HAP-1 (cell line): ENCODE measurements around the gene SOWAHA.

Source experiments
- DNase-seq, 2 experiments: peaks; one replicate each; pipeline ENCODE4 v3.0.0-alpha.2; 2016 to 2020; ENCODE audit warnings: low spot score in 2 of 2
- H3K27me3 ChIP-seq: fragments of 250-450 bp; sonication (Bioruptor Pico); 2 replicates; pipeline ENCODE4 v1.5.1; 2020; ENCODE audit warnings: low read depth, mild to moderate bottlenecking, moderate library complexity
- H3K36me3 ChIP-seq: fragments of 250-450 bp; sonication (Bioruptor Pico); replicated peaks from 2 replicates; pipeline ENCODE4 v1.5.1; 2020; ENCODE audit warnings: mild to moderate bottlenecking
- H3K4me1 ChIP-seq: fragments of 250-450 bp; sonication (Bioruptor Pico); 2 replicates; pipeline ENCODE4 v1.5.1; 2020; ENCODE audit warnings: mild to moderate bottlenecking
- H3K4me3 ChIP-seq: fragments of 250-450 bp; sonication (Bioruptor Pico); 2 replicates; pipeline ENCODE4 v1.5.1; 2020; ENCODE audit warnings: mild to moderate bottlenecking, moderate library complexity
- H3K9me3 ChIP-seq: fragments of 250-450 bp; sonication (Bioruptor Pico); 2 replicates; pipeline ENCODE4 v1.5.1; 2020; ENCODE audit warnings: mild to moderate bottlenecking, moderate library complexity
- in situ Hi-C: fragments of 300-500 bp; cut with MboI; formaldehyde crosslinking; loops from 3 replicates; pipeline ENCODE4 v1.14.3; 2020; ENCODE audit warnings: low sequenced_read_pairs, inconsistent platforms, mixed read lengths

SOWAHA gene

DNA sequence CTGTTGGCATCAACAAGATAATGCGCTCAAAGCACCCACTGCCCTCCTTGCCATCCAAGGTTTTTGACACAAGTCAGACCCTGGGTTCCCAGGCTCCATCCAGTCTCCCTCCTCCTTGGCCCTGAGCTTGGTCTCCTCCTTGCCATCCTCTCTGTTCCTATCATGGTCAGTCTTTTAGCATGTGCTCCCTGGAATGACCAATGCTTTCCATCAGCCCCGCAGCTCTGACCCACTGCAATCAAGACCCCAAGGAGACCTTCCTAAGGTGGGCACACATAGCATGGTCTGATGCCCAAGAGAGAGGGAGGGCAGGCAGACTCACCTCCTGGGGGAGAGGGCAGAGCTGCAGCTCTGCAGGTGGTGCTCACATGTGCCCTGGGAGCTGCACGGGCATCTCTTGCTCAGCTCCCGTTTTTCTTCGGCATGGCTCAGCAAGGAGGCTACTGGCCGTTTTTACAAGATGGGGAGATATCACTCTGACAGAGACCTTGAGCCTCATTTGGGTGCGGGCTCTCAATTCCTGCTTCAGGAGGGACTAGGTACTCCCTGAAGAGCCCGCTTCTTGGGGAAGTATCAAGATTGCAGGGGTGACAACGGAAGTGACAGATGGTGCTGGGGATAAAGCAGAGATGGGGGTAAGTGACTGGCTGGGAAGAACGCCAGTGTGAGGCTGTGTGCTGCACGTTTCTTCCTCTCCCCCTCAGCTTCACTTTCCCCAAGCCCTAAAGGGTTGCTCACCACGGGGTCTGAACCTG lies 39.3 kb upstream of the SOWAHA start:
- no peaks in the 10 kb centered on the region for H3K36me3 ChIP-seq
- peaks cover 6% of the 10 kb centered on the region for H3K4me1 ChIP-seq
- in situ Hi-C loops = no loop called here
- DNase-seq = no peak
- H3K9me3 ChIP-seq = no peaks in the 10 kb centered on the region
- H3K4me3 ChIP-seq = no peak overlapping the region
- no peaks in the 10 kb centered on the region for H3K27me3 ChIP-seq

DNA sequence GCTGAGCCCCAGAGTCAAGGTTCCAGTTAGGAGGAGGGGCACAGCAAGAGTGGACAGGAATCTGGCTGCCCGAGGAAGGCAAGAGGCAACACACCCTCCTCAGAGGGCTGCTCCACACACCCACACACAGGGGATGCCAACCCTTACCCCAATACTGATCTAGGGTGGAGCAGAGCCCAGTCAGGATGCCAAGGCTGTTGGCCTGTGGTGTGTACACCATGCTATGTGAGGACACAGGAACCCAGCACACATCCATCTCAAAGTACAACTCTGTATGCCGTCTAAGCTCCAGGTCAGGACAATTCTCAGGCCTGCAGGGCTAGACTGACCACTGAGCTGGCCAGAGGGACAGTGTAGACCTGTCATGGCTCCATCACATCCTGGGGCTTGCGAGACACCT lies 38.7 kb upstream of the SOWAHA start:
- no peak for DNase-seq
- Histone ChIP-seq H3K36me3 (no peaks in the 10 kb centered on the region), H3K4me3 (no peak overlapping the region), H3K9me3 (no peaks in the 10 kb centered on the region), H3K27me3 (no peaks in the 10 kb centered on the region), H3K4me1 (peaks cover 6% of the 10 kb centered on the region)
- in situ Hi-C loops = no loop called here

DNA sequence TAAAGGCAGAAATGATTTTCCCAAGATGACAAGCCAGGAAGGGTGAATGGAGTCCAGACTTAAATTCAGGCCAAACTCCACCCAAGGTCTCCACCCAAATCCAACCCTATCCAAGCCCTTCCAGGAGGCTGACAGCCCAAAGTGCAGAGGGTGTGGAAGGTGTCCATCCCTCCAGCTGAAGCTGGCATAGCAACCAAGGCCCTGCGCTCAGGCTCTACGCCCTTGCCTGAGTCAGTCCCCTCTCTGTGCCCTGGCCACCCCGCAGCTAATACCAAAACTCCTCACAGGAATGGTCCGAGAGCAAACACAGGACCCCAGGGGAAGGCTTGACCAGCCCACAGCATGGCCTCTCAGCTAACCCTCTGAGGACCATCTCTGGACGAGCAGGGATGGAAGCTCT lies 38.2 kb upstream of the SOWAHA start:
- Histone ChIP-seq H3K9me3 (no peaks in the 10 kb centered on the region), H3K36me3 (no peaks in the 10 kb centered on the region), H3K4me1 (peaks cover 6% of the 10 kb centered on the region), H3K27me3 (no peaks in the 10 kb centered on the region), H3K4me3 (no peak overlapping the region)
- DNase-seq = no peak
- in situ Hi-C loops = no loop called here

DNA sequence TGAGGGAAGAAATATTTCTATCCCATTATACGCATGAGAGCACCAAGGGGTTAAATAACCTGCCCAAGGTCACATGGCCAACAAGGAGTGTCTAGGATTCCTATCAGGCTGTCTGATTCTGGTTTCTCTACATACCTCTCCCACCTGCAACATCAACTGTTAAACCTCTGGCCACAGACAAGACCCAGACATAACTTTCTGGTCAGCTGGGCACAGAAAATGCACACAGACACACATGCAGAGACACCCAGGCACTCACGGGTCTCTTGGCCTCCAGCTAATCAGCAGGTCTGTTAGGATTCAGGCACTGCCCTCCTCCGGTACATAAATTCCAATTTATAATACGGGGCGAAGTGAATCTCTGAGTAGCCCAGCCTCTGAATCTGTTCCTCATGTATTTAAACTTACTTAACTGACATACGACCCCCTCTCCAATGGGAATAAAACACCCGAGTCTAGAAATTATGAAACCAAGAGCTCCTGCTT lies 37.6 kb upstream of the SOWAHA start:
- Histone ChIP-seq H3K27me3 (no peaks in the 10 kb centered on the region), H3K4me3 (peak overlapping the region; percentile 55), H3K4me1 (peaks cover 6% of the 10 kb centered on the region), H3K36me3 (no peaks in the 10 kb centered on the region), H3K9me3 (no peaks in the 10 kb centered on the region)
- no peak for DNase-seq
- in situ Hi-C loops = no loop called here

DNA sequence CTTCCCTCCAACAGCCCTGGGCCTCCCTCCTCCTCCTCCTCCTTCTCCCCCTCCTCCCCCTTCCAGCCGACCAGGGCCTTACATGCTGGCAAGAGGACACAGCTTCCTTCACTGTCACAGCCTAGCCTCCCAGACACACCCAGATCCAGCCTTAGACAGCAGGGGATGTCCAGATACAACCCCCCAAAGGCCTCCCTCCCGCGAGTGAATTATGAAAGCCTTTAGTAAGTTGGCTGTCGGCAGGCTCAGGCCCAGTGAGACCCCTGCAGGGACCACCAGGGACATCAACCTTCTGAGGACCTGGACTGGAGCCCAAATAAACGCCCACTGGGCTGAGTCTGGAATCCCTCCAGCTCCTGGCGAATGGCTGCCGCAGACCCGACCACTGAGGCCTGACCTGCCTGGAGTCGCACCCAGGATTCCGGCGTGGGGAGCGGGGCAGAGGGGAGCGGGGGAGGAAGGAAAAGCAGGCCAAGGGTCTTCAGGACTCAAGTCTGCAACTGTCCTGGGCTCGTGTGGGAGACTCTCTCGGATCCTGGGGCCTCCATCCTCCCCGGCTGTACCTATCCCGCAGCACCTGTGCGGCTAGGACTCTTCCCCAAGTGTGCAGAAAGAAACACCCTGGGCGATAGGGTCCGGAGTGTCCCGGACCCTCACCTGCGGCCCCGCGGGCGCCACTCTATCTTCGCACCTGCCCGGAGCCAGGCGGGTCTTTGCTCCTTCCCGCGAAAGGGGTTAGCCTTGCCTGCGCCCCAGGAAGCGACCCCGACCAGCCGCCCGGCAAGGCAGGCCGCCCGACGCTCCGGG lies 36.8 kb upstream of the SOWAHA start:
- Histone ChIP-seq H3K36me3 (no peaks in the 10 kb centered on the region), H3K27me3 (no peaks in the 10 kb centered on the region), H3K9me3 (no peaks in the 10 kb centered on the region), H3K4me3 (peak overlapping the region; percentile 55), H3K4me1 (peaks cover 6% of the 10 kb centered on the region)
- in situ Hi-C loops = no loop called here
- DNase-seq = peak; percentile 54 to 77

DNA sequence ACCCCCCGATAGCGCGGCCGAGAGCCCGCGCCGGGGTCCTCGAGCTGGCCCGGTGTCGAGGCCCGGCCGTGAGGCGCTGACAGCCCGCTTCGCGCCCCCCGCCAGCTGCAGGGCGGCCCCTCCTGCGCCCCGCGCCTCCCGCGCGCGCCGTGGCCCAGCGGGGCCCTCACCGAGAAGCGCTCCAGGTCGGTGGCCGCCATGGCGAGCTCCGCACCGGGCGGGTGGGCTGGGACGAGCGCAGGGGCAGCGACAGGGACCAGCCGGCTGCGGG lies 36.2 kb upstream of the SOWAHA start:
- Histone ChIP-seq H3K27me3 (no peaks in the 10 kb centered on the region), H3K4me3 (peak overlapping the region; percentile 55), H3K4me1 (peaks cover 6% of the 10 kb centered on the region), H3K36me3 (no peaks in the 10 kb centered on the region), H3K9me3 (no peaks in the 10 kb centered on the region)
- DNase-seq = no peak
- in situ Hi-C loops = no loop called here

DNA sequence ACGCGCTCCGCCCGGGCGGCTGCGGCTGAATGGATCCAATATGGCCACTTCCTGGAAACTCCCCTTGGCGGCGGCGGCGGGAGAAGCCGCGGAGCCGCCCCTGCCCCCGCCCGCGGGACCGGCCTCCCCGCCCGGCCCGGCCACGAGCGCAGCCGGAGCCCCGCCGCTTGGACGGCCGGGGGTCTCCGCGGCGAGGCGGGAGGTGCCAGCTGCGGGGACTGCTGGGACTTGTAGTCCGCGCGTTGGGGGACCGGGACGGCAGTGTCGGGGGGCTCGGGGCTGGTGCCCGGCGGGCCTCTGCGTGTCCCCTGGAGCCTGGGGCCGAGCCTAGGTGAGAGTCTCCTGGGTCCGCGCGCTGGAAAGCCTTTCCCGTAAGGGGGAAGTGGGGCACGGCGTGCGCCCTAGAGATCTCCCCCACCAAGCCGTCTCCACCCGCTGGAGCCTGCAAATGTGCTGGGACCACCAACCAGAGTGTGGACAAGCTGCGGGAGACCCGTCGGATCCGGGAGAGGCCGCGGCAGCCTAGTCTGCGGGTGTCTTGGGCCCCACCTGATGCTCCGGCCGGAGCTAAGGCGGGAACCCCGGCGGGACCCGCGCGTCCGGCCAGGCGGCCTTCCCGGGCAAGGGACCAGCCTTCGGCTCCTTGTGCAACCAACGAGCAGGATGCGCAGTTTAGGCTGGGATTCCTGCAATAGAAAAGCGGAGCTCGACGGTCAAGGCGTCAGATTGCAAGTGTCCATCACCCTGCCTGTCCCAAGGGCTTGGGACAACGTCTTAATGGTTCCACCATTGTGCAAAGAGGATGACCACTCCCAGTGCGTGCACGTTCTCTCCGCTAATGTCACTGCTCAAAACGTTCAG lies 35.7 kb upstream of the SOWAHA start, which contains the start of gene SEPTIN8:
Gene SEPTIN8 (minus strand): TSS at position 31 of the 861 bp plus-strand sequence. CDS start 102 bp downstream, outside the sequence.
- peak; percentile 25 to 68 for DNase-seq
- no peaks in the 10 kb centered on the region for H3K27me3 ChIP-seq
- H3K4me1 ChIP-seq = peaks cover 6% of the 10 kb centered on the region
- H3K36me3 ChIP-seq = no peaks in the 10 kb centered on the region
- peak within 1 kb of the TSS; percentile 55 for H3K4me3 ChIP-seq
- H3K9me3 ChIP-seq = no peaks in the 10 kb centered on the region
- in situ Hi-C loops = no loop called here

DNA sequence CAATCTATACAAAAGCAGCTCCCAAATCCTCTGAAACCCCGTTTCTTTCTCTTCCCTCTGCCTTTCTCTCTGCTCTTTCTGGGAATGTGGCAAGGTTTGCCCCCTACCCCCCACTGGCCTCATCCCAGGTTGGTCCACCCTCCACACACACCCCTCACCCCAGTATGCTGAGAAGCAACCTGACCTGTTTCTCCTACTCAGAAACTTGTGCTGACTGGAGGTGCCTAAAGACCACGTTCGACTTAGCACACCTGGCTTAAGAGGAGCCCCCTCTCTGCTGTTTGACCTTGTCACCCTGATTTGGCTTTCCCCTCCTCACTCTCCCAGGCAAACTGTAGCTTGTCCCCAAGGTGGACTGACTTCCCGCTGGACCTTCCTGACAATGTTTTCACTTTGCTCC lies 35.0 kb upstream of the SOWAHA start:
- no peaks in the 10 kb centered on the region for H3K27me3 ChIP-seq
- in situ Hi-C loops = no loop called here
- no peak overlapping the region for H3K4me3 ChIP-seq
- H3K9me3 ChIP-seq = no peaks in the 10 kb centered on the region
- no peaks in the 10 kb centered on the region for H3K36me3 ChIP-seq
- H3K4me1 ChIP-seq = peaks cover 6% of the 10 kb centered on the region
- no peak for DNase-seq

DNA sequence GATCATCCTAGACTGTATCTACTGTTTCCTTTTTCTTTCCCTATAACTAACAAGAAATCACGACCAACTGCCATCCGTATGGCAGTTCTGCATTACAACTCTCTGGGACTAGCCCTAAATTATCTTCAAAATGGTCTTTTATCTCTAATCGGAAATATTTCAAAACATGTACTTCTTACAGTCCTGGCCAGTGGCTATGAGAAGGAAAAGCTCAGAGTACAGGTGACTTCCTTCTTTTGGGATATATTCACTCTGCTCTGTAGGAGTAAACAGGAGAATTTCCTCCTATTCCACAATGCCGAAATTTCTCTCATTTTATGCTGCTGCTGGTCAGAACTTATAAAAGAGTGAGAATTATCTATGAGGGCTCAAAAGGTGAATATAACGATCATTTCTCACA lies 34.2 kb upstream of the SOWAHA start:
- no peaks in the 10 kb centered on the region for H3K27me3 ChIP-seq
- H3K36me3 ChIP-seq = no peaks in the 10 kb centered on the region
- no peak overlapping the region for H3K4me3 ChIP-seq
- in situ Hi-C loops = no loop called here
- no peaks in the 10 kb centered on the region for H3K9me3 ChIP-seq
- peaks cover 6% of the 10 kb centered on the region for H3K4me1 ChIP-seq
- no peak for DNase-seq

DNA sequence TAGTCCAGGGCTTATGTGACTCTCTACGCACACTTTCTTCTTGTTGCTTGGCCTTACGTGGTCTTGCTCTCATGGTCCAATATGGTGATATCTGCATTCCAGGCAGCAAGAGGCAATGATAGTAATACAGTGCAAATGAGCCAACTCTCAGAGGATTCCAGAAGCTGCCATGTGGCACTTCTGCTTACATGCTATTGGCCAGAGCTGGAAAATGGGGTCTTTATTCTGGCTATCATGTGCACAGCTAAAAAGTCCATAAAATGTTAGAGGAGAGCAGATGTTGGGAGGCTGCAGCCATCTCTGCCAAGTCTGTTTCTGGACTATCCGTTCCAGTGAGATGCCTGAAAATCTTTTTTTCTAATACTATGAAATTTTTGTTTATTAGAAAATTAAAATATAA lies 33.1 kb upstream of the SOWAHA start:
- H3K4me1 ChIP-seq = peaks cover 6% of the 10 kb centered on the region
- H3K9me3 ChIP-seq = no peaks in the 10 kb centered on the region
- in situ Hi-C loops = no loop called here
- H3K36me3 ChIP-seq = no peaks in the 10 kb centered on the region
- no peaks in the 10 kb centered on the region for H3K27me3 ChIP-seq
- H3K4me3 ChIP-seq = no peak overlapping the region
- no peak for DNase-seq

DNA sequence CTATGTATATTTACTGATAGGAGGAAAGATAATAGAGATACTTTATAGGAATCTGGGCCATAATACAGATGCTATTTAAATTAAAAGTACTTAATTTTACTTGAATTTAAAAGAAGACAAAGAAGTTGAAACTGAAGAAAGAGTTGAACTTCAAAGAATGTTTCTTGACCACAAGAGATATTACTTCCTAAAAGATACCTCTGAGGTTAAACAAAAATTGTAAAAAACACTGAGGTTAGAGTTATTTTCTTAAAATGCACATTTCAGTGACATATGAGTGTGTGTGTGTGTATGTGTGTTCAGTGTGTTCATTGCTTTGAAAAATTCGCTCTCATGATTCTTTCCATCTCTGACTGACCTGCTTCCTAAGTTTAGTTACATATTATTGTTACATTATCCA lies 32.5 kb upstream of the SOWAHA start:
- no peaks in the 10 kb centered on the region; the same call in none of the 2 replicates for H3K4me1 ChIP-seq
- in situ Hi-C loops = no loop called here
- H3K27me3 ChIP-seq = no peaks in the 10 kb centered on the region
- no peak overlapping the region for H3K4me3 ChIP-seq
- H3K36me3 ChIP-seq = no peaks in the 10 kb centered on the region
- H3K9me3 ChIP-seq = no peaks in the 10 kb centered on the region
- no peak for DNase-seq

DNA sequence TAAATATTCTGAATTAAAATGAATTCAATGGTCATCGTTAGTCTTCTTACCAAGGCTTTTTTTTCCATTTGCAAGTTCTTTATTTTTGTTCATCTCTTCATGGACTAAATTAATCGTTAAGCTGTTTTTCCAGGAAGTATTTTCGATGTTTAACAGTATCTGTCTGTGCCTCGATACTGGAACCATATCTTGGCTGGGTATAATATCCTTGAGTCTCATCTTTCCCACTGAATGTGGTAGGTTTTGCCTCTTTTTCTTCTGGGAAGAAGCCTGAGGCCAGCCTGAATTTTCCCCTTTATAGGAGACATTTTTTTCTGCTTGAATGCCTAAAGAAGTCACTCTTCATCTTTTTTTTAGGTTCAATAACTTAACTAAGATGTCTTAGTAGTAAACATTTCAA lies 32.1 kb upstream of the SOWAHA start:
- Histone ChIP-seq H3K4me3 (no peak overlapping the region), H3K9me3 (no peaks in the 10 kb centered on the region), H3K4me1 (no peaks in the 10 kb centered on the region; the same call in 1 of the 2 replicates), H3K27me3 (no peaks in the 10 kb centered on the region), H3K36me3 (no peaks in the 10 kb centered on the region)
- DNase-seq = no peak
- in situ Hi-C loops = no loop called here

DNA sequence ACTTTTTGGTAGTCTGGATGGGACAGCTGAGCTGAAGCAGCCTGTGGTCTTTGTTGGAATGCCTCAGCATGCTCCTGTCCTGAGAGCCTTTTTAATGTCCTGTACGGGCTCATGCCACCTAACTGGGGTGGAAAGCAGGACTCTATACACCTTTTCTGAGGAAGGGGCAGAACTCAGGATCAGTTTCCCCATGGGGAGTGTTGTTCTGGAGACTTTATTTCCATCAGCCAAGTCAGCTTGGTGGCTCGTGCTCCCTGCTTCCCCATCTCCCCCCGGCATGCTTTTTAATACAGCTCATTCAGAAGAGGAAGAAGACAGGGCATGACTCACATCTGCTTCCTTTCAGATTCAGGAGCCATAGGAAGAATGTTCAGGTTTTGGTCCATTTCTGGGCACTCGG lies 31.0 kb upstream of the SOWAHA start:
- Histone ChIP-seq H3K9me3 (no peaks in the 10 kb centered on the region), H3K27me3 (no peaks in the 10 kb centered on the region), H3K4me1 (no peaks in the 10 kb centered on the region; the same call in 1 of the 2 replicates), H3K4me3 (no peak overlapping the region), H3K36me3 (no peaks in the 10 kb centered on the region)
- no peak for DNase-seq
- in situ Hi-C loops = no loop called here
